T-helper 9 cell (primary cell): ENCODE results near the gene ZNF132.

Source experiments
- DNase-seq: peaks from one replicate; pipeline ENCODE4 v3.0.0-alpha.2; 2020

The ZNF132 gene

DNA sequence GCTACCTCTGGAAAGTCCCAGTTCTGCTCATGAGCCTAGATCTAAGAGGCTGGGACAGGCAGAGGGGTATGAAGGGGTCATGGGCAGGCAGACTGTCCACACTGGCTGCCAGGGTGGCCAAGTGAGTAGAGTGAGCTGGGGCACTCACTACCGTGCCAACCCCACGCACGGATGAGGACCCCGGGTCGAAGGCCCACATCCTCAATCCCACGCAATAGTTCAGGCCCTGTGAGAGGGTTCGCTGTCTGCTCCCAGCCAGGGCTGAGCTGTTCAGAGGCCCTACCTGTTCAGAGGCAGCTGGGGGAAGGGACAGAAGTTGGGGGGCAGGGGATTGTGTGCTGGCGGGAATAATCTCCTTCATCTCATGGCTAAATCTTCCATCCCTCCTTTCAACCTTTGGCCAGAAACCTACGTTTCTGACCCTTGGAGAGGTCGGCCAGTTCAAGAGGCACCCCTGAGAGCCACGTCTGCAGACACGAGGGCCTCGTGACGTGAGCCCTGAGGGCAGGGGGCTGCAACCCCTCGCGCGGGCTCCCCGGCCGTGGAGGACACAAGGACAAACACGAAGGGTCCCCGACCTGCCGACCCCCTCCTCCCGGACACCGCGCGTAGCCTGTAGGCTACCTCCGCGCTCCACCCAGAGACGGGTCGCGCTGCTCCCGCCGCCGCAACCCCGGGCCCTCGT lies 53.9 kb downstream of the ZNF132 start:
- no peak for DNase-seq

GRCh38 chr19:58385313-58385890 lies 54.6 kb downstream of the ZNF132 start:
- no peak for DNase-seq

DNA sequence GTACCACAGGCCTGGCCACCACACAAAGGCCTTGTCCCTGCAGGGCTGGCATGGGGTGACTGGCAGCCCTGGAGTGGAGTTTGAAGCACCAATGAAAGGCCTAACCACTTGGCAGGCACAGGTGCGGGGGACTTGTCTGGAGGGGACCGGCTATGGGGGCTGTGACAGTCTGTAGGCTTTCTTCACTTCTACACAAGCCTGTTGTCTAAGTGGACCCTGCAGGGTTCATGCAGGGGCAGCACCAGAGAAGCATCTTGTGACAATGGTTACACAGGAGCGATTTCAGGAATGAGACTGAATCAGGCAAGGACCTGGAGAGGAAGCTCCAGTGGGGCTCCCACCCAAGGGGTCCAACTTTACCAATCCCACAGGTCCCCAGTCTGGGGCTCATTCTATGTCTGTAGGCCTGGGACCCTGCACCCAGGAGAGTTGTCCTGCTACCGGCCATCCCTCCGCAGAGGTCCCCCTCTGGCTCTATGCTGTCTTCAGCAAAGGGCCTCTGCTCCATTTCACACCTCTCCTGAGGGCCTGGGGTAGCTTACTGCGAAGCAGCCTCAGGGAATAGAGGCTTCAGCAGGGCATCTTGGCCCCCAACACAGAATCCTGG lies 56.9 kb downstream of the ZNF132 start:
- no peak for DNase-seq
